HG03342 (cell line): ENCODE results near the gene HIPK2.

Experiments
- ATAC-seq: cut with Tn5 transposase; IDR thresholded peaks from one replicate; pipeline ENCODE4 v1.9.1; 2021; ENCODE audit warnings: mild to moderate bottlenecking, moderate library complexity; ENCODE audit not compliant: unreplicated experiment

HIPK2 gene

DNA sequence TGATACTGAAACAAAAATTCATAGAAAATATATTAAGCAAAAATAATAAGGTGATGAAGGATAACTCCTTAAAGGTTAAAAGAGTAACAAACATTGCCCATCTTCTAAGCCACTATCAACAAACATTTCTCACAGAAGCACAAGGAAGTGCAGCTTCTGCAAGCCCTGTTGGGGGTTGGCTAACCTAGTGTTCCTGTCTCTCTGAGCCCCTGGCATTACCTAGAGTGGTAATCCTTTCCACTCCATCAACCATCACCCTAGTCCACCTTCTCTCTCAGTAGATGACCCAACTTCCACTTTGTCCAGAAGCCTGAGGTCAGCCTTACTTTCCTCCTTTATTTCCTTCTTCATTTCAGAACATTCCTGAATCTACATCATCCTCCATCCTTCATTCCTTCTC lies 59.7 kb downstream of the HIPK2 start:
- no peak for ATAC-seq

GRCh38 chr7:139716156-139716942 lies 61.4 kb downstream of the HIPK2 start:
- no peak for ATAC-seq

GRCh38 chr7:139715194-139715815 lies 62.5 kb downstream of the HIPK2 start:
- no peak for ATAC-seq

GRCh38 chr7:139714163-139714901 lies 63.5 kb downstream of the HIPK2 start:
- ATAC-seq: peak; percentile 92

DNA sequence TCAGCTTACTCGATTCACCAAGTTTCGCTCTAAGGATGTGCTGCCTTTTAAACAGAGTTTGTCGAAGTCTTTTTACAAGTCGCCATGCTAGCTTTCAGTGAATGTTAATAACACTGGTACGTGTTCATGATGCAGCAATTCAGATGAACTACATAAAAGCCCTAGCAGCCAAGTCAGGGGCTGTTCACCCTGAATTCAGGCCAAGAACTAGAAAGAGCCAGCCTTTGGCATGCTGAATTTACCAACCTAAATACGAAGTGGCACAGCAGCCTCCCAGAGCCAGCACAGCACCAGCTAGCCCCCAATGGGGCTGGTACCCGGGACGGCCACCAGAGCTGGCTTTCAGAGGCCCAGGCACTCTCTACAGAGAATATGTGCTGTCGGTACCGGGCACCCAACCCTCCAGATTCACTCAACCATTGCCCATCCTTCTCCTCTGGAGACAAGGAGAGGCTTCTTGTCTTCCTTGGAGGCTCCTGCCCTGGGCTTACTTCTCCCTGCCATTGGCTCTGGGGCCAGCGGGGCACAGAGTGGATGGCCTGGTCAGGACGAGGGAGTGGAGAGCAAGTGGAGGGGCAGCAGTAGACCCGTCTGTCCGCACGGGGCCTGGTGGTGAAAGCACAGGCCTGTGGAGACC lies 64.2 kb downstream of the HIPK2 start:
- no peak for ATAC-seq

DNA sequence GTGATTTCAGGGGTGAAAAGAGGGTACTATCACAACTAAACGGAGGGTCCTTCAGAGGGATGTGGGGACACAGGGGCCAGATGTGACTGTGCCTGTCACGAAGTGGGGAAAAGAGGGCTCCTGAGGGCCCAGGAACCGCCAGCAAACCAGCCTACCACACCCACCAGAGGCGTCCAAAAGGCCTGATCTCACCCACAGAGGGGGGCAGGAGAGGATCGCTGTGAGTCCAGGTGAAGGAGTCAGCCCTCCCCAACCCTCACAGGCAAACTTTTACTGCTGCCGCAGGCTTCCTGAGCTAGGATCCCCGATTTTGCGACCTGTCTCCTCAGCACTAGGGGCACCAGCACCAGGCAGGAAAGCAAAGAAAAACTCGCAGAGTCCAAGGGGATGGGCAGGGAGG lies 64.7 kb downstream of the HIPK2 start:
- no peak for ATAC-seq

GRCh38 chr7:139711991-139712743 lies 65.6 kb downstream of the HIPK2 start:
- no peak for ATAC-seq

GRCh38 chr7:139710036-139710435 lies 67.8 kb downstream of the HIPK2 start:
- no peak for ATAC-seq

DNA sequence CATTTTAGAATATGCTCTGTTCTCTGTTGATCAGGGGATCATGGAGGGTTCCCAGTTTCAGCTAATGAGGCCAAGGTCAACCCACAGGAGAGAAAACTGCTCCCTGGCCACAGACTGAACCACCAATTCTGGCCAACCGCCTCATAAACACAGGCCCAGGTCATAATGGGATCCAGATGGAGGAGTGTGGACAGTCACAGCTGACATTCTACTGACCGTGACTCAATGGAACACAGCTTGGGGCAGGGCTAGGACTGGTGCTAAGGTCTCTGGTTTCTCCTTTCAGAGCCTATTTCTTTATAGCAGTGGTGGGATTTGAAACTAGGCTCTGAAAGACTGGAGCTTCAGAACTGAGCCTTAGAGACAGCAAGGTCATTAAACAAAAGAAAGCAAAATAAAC lies 68.3 kb downstream of the HIPK2 start:
- ATAC-seq: no peak

DNA sequence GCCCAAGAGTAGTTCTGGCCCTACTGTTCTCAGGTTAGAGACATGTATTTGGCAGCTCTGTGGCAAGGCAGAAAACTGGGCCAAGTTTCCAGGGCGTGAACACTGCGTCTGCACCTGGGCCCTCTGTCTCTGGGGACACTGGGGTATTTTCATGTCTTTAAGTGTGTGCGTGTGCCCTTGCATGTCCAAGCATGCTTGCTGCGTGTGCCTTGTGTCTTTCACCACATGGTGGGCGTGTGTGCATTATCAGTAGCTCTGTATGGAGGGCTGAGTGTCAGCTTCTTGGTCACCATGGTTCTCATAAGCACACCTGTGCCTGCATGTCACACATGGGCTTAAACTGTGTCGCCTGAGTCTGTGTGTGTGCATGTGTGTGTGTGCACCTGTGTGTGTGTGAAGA lies 69.3 kb downstream of the HIPK2 start:
- ATAC-seq: peak; percentile 83

DNA sequence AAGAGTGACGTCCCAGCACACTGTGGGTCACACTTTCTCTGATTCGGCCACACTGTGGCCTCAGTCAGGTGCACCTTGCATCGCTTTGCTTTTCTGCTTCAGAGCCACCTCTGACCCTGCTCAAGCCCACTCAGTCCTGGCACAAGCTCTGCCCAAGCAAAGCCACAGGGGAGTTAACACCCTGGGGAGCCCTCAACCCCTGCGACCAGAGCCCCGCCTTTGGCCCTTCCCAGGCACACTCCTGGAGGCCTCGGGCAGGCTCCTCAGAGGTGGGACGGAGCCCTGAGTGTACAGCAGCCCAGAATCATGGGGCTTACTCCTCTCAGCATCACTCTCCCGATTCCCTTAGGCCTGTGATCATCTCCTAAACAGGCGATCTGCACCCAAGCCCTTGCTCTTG lies 71.0 kb downstream of the HIPK2 start:
- no peak for ATAC-seq

- ATAC-seq: no peak
Measured at GRCh38 chr7:139704308-139704879, 73.4 kb downstream of the HIPK2 start.

GRCh38 chr7:139703487-139704307 lies 74.1 kb downstream of the HIPK2 start:
- peak; percentile 33 for ATAC-seq

GRCh38 chr7:139702811-139703486 lies 74.8 kb downstream of the HIPK2 start:
- ATAC-seq: peak; percentile 78

DNA sequence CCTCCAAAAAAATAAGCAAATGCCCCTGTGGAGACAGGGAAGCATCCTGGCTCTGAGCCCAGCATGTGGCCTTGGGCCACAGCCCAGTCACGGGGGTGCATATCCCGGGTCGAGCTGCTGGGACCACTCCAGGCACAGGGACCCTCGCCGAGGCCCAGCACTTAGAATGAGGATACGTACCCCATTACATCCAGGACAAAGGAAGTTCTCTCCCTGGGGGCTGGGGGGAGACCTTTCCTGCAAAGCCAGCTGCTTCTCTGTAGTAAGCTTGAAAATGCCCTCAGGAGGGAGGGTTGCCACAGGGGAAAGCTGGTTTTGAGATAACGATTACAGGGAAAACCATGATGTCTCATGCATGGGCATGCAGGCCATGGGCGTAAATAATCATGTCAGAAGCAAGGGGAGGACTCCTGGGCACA lies 75.5 kb downstream of the HIPK2 start:
- ATAC-seq: no peak

DNA sequence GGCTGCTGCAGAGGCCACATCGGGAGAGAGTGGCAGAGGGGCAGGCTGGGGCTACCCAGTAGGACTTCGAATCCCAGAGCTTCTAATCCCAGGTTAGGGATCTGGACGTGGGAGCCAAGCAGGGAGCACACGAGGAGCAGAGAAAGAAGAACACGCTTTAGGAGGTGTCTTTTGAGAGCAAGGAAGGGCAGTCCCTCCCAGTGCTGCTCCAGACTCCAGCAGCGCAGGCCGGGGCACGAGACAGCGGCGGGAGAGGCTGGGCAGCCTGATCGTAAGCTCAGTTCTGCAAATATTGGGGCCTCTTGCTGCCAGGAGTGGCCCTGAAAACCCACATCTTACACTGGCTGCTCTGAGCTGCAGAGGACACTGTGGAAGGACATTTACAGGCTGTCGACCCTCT lies 75.9 kb downstream of the HIPK2 start:
- ATAC-seq: no peak

GRCh38 chr7:139700505-139701235 lies 77.1 kb downstream of the HIPK2 start:
- no peak for ATAC-seq
